Regular cardiac myocyte (primary cell): Measurements from ENCODE around the gene PRAF2. TPM values are rescaled to one million over a fixed set of nuclear protein-coding genes. Genes with fewer than 3 reads are reported as not detected.

Experiments
- total RNA-seq: library from RNA; depleted of rRNA; stranded (reverse); fragments of >200 nt; gene quantifications from 2 replicates; pipeline ENCODE4 v1.2.3, GENCODE V29; 2014

The PRAF2 gene, protein sequence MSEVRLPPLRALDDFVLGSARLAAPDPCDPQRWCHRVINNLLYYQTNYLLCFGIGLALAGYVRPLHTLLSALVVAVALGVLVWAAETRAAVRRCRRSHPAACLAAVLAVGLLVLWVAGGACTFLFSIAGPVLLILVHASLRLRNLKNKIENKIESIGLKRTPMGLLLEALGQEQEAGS
- 5.8 and 7.0 TPM in 2 replicates for total RNA-seq

GRCh38 chrX:49073601-49074575 lies at the start of gene PRAF2:
Gene PRAF2 (minus strand): TSS chrX:49074002. CDS start chrX:49073987, 15 bp downstream.

GRCh38 chrX:49079489-49080428 lies 6.0 kb upstream of the PRAF2 start, which contains the start of gene WDR45:
Gene WDR45 (minus strand): TSS chrX:49079887. CDS start chrX:49078095, 1,792 bp downstream.

DNA sequence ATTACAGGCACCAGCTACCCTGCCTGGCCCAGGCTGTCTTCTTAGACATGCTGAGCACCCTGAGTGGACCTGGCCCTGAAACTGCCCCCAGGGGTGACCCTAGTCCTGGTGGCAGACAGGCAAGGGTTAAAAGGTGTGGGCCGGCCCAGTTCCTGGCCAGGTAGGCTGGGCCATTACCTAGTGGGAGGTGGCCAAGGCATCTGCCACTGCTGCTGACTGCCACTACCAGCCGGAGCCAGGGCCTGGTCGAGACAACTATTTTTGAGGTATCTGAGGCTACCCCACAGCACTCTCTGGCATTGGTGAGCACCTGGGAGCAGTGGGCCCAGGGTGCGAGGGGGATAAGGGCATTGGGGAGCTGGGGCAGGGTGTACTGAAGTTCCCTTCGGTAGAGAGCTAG lies 15.0 kb downstream of the PRAF2 start, which contains the start of gene CCDC120:
TSS of gene CCDC120 (plus strand) at position 206 of the 400 bp plus-strand sequence. CDS start 3,043 bp downstream, outside the sequence.

GRCh38 chrX:49043220-49043986 lies 30.4 kb downstream of the PRAF2 start, which contains the start of gene TFE3:
Gene TFE3 (minus strand): TSS chrX:49043357. CDS start chrX:49043226, 131 bp downstream.

Other genes with a start within 250 kb of the PRAF2 start
- not detected in 2 replicates for gene ERAS, start 247.5 kb downstream of the PRAF2 start, total RNA-seq
- gene PCSK1N, start 238.4 kb downstream of the PRAF2 start, total RNA-seq = 0.19 and 0.85 TPM in 2 replicates
- 26.5 and 42.0 TPM in 2 replicates for gene TIMM17B, start 176.2 kb downstream of the PRAF2 start, total RNA-seq
- 36.1 and 88.6 TPM in 2 replicates for gene PQBP1, start 176.1 kb downstream of the PRAF2 start, total RNA-seq
- 18.6 and 19.6 TPM in 2 replicates for gene SLC35A2, start 162.4 kb downstream of the PRAF2 start, total RNA-seq
- 5.2 and 7.0 TPM in 2 replicates for gene PIM2, start 155.0 kb downstream of the PRAF2 start, total RNA-seq
- 25.9 and 34.5 TPM in 2 replicates for gene OTUD5, start 116.4 kb downstream of the PRAF2 start, total RNA-seq
- 0.56 and 0.58 TPM in 2 replicates for gene KCND1, start 102.2 kb downstream of the PRAF2 start, total RNA-seq
- gene GRIPAP1, start 71.7 kb downstream of the PRAF2 start, total RNA-seq = 23.1 and 28.2 TPM in 2 replicates
- 29.1 and 33.0 TPM in 2 replicates for gene TFE3, start 30.6 kb downstream of the PRAF2 start, total RNA-seq
- 0.19 and 0.28 TPM in 2 replicates for gene CCDC120, start 15.0 kb downstream of the PRAF2 start, total RNA-seq
- gene WDR45, start 5.9 kb upstream of the PRAF2 start, total RNA-seq = 29.3 and 31.2 TPM in 2 replicates
- 18.0 and 22.4 TPM in 2 replicates for gene GPKOW, start 49.7 kb upstream of the PRAF2 start, total RNA-seq
- 1.7 and 2.5 TPM in 2 replicates for gene MAGIX, start 88.8 kb upstream of the PRAF2 start, total RNA-seq
- gene PLP2, start 97.9 kb upstream of the PRAF2 start, total RNA-seq = 3.7 and 15.1 TPM in 2 replicates
- gene PRICKLE3, start 112.4 kb upstream of the PRAF2 start, total RNA-seq = 5.0 and 6.2 TPM in 2 replicates
- gene SYP, start 126.2 kb upstream of the PRAF2 start, total RNA-seq = 0.19 and 0.28 TPM in 2 replicates
- gene CACNA1F, start 159.3 kb upstream of the PRAF2 start, total RNA-seq = 0.19 TPM in 1 of 2 replicates, not detected in the other
- 5.9 and 18.4 TPM in 2 replicates for gene CCDC22, start 161.5 kb upstream of the PRAF2 start, total RNA-seq
- under 0.01 TPM in 1 of 2 replicates, not detected in the other for gene FOXP3, start 190.7 kb upstream of the PRAF2 start, total RNA-seq
- gene PPP1R3F, start 195.8 kb upstream of the PRAF2 start, total RNA-seq = 4.4 and 7.3 TPM in 2 replicates
- gene GAGE10, start 229.6 kb upstream of the PRAF2 start, total RNA-seq = not detected in 2 replicates
- gene GAGE12J, start 248.0 kb upstream of the PRAF2 start, total RNA-seq = not detected in 2 replicates